ENCODE results near the gene UBE2D1.
"Not testable (repeated sequence)": the region's sequence is repeated elsewhere in the genome, so short reads cannot be mapped to it uniquely, and the experiment has no call there.

The UBE2D1 gene

DNA sequence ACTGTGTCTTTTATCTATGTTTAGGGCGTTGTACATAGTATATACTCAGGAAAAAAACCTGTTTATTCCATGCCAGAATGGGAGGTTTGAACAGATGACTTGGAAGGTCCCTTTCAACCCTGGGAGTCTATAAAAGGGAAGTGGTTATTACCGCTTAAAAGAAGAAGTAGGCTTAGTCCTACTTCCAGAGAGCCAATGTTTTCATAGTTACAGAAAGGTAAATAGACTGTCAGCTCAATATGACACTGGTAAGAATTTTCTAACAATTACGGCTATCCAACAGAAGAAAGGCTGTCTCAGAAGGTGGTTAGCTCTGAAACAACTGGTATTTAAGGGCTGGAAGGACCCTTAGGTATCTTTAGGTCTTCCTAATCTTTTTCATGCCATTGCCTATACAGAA is 49.3 kb downstream of the UBE2D1 start:
- peak; percentile 25 for DNase-seq (ENCODE audit: low spot score)

DNA sequence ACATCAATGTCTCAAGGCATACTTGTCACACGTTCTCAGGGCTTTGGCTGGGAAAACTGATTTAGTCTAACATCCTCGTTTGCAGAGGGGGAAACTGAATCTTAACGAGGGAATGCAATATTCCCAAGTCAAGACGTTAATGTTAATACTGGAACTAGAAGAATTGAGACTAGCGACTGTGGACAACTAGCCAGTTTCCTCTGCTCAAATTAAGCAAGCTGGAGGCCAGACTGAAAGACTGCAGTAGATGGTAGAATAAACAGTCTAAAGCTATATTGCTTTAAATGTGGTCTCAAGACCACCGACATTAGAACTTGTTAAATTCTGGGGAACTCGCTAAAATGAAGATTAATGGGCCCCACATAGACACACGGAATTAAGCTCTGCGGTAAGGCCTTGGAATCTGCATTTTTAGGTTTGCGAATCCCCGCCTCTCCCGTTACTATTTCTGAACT is 49.8 kb downstream of the UBE2D1 start:
- no peak for DNase-seq (ENCODE audit: low spot score)

DNA sequence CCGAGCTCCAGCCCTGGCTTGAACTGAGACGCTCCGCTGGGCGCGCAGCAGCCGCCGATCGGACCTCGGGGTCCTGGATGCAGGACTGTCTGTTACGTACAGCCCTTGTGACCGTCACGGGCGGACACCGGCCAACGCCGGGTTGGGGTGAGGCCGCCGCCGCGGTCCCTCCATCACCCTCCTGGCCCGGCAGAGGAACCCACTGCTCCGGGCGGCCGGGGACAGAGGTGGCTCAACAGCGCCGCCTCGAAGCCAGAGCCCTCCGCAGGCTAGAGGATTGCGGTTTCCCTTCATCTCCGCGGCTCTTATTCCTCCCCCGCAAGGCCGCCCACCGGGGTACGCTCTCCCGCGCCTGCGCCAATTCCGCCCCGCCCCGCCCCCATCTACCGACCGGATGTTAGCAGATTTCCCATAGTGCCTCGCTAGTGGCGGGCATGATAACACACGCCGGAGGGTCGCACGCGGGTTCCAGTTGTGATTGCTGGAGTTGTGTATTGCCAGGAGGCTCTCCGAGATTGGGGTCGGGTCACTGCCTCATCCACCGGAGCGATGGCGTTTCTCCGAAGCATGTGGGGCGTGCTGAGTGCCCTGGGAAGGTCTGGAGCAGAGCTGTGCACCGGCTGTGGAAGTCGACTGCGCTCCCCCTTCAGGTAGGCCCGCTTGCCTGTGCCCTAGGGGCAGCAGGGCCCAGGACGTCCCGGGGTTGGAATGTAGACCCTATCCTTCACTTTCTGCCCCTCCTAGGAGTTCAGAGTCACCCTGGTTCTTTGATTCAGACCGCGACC is 50.4 kb downstream of the UBE2D1 start, which contains the start of gene TFAM:
Gene TFAM, plus strand, starts transcription at position 412 of the 785 bp plus-strand sequence. Its CDS starts 138 bp downstream, at position 550.
- peak; percentile 95 for DNase-seq (ENCODE audit: low spot score)

DNA sequence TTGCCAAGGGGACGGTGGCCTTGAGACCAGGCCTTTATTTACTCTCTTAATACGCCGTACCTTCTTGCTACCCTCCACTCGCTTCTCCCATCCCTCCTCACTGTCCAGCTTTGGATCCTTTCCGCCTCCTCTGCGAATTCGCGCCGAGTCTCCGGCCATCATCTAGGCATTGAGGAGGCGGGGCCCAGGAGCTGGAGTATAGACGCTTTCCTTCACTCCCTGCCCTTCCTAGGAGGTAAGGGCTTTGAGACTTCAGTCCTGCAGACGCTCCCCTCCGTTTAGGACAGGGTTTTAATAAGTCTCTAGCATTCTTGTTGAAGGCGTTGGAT is 50.9 kb downstream of the UBE2D1 start:
- DNase-seq (ENCODE audit: low spot score) = no peak

DNA sequence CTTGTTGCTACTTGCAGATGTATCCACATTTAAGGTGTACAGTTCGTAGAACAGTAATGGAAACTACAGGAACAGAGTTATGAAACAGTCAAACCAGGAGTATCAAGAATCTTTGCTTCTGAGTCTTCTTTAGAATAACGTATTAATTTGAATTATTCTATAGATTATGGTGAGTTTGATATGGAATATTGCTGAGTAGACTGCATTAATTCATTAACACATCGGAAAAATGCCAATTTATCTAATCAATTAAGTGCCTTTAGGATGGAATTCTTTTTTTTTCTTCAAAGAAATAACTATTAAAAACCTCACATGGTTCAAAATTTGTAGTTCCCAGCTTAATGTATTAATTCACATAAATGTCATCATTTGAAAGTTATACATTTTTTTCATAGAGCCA is 54.2 kb downstream of the UBE2D1 start:
- DNase-seq (ENCODE audit: low spot score) = no peak

DNA sequence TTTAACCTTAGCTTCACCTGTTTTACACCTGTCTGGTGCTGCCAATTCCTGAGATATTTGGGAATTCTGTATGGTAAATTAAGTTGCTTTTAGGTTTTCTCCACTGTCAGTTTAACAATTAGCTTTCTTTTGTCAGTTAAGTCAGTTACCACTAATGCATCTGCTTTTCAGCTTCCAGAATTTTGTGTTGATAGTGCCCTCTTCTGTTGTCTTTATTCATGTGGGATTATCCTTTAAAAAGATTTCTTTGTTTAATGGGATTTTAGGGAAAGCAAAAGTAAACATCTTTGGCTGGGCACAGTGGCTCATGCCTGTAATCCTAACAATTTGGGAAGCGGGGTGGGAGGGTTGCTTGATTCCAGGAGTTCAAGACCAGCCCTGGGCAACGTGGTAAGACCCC is 58.5 kb downstream of the UBE2D1 start:
- no peak for DNase-seq (ENCODE audit: low spot score)

DNA sequence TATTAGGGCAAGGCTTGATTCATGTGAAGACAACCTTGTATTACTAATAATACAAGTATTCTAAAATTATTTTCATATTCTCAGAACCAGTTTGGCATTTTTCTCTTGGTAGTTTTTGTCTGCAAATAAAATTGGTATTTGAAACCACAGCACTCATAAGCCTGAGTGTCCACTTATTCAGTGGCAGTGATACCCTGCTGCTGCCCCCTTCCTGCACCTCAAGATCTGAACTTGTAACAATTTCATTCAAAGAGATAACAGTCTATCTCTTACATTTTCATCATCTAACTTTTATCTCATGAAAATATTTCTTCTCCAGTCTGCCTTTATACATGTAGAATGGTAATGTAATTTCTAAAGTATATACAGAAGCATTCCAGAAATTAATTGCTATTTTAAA is 59.7 kb downstream of the UBE2D1 start:
- no peak for DNase-seq (ENCODE audit: low spot score)

DNA sequence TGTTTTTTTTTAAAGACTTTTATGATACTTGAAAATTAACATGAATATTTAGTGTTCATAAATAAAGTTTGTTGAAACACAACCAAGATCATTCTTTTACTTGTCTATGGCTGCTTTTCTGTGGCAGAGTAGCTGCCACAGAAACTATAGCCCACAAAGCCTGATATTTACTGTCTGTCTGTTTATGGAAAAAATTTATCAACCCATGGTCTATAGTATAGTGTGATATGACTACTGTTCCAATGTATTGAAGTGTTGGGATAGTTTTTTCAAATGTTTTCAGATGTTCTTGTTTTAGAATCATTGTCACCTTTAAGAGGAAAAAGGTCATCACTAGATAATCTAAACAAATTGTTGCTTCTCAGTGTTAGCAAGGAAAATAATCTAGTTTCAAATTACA is 61.3 kb downstream of the UBE2D1 start:
- DNase-seq (ENCODE audit: low spot score) = no peak

DNA sequence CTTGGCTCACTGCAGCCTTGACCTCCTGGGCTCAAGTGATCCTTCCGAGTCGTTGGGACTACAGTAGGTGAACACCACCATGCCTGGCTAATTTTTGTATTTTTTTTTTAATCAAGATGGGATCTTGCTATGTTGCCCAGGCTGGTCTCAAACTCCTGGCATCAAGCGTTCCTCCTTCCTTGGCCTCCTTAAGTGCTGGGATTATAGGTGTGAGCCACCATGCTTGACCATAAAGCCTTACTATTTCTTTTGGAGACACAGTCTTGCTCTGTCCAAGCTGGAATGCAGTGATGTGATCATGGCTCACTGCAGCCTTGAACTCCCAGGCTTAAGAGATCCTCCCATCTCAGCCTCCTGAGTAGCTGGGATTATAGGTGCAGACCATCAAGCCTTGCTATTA is 63.0 kb downstream of the UBE2D1 start:
- DNase-seq (ENCODE audit: low spot score) = no peak

DNA sequence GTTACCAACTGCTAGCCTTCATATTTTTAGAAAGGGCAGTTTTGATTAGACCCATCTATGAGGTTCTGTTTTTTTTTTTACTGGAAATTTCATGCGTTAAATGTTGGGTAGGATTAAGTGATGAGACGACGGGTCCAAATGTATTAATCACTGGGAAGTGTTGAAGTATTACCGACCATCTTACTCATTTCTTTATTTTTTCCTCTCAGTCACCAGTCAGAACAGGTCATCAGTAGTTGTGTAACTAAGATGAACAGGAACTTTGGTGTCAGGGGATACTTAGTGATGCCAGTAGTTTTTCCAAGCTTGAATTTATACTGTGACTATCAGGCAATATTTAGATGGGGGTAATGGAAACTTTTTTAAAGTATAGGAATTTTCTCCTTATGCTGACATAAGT is 64.6 kb downstream of the UBE2D1 start:
- DNase-seq (ENCODE audit: low spot score) = no peak

DNA sequence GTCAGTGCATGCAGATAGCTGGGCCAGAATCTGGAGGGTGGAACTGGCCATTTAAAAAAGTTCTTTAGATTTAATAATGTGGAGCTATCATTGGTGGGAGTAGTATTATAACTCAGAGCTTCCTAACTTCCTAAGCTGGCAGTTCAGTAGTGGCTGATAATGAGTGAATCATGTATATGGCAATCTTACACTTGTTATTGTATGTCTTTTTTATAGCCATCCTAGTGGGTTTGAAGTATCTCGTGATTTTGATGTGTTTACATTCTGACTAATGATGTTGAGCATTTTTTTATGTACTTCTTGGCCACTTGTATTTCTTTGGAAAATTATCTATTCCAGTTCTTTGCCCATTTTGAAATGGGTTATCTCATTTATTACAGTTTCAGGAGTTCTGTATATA is 65.8 kb downstream of the UBE2D1 start:
- no peak for DNase-seq (ENCODE audit: low spot score)

DNA sequence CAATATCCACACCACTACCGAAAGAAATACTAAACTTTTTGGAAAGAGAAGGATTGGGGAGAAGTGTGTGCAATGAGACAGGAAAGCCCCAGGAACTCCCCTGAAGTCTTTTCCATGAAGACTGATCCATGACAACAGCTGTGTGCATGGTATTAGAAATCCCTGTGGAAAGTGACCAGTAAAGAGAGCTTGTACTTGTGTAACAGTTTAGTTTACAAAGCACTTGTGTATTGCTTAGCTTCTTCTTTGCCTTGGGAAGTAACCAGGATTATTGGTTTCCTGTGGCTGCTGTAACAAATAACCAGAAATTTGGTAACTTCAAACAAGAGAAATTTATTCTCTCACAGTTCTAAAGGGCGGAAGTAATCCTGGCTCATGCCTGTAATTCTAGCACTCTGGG is 69.2 kb downstream of the UBE2D1 start:
- DNase-seq (ENCODE audit: low spot score) = no peak

DNA sequence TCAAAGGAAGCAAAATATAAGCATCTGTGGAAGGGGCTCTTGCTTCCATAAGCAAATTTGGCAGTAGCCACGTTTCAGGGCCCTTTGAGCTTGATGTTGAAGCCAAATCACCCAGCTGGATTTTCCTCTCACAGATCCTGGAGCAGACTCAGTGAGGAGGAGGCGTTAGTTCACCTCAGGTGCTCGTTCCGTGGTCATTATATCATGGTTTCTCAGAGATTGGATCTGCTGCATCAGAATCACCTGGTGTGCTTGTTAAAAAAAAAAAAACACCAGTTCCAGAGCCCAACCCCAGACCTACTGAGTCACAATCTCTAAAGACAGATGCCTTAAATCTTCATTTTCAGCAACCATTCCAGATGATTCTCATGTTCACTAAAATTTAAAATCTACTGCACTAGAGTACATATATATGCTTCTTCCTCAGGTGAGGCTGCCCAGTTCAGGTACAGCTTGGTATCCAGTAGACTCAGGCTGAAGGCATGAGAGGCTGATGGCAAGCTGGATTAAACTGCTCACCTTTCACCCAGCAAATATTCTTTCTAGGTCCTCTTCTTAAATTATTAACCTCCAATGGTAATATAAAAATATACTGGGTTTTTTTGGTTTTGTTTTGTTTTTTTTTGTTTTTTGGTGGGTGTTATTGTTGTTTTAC is 75.3 kb downstream of the UBE2D1 start:
- DNase-seq (ENCODE audit: low spot score) = no peak

DNA sequence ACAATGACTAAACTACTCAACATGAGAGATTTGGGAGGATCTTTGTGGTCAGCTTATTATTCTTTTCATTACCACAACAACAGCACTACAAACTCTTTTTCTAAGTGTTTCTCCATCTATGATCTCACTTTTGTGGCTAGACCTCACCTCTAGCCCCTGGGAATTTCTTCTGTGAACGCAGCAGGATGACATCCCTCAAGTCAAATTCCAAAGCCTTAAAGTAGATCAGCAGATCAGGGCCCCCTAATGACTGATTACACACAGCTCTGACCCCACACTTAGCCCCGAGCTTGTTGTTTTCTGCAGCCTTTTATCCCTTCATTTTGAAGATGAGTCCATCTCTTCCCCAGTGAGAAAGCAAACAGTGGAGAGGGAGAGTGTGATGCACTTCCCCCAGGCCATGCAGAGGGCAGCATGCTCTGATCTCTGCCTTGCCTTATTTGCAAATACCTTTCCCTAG is 77.7 kb downstream of the UBE2D1 start:
- DNase-seq (ENCODE audit: low spot score) = no peak

DNA sequence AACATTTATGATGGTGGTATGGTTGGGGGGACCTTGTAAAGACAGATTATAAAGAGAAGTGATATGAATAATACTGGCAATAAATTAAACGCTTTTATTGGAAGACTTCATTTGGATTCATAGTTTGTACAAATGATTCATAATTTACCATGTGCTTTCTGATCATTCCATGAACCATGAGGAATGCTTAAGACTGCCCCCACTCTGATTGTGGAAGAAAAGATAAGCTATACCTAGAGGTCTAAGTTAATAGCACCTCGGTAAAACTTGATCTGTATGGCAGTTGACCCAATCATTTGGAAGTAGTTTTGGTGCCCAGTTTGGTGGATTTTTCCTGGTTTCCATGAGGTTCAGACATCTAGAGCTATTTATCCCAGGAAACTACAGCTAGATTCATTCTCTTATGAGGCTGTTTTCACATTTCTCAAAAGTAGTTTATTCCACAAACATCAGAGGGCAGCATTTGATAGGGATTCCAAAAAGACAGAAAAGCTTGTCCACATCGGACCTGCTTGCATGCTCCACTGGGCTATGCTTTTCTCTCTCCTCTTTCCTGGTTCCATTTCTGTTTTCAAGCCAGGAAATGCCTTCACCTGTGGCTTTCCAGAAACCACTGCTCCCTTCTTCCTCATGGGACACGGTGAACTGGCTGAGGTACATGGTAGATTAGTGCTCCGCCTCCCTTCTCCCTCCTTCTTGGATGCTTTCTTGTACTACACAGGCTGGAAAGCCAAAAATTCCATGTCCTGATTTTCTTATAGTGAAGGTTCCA is 79.7 kb downstream of the UBE2D1 start:
- no peak for DNase-seq (ENCODE audit: low spot score)

DNA sequence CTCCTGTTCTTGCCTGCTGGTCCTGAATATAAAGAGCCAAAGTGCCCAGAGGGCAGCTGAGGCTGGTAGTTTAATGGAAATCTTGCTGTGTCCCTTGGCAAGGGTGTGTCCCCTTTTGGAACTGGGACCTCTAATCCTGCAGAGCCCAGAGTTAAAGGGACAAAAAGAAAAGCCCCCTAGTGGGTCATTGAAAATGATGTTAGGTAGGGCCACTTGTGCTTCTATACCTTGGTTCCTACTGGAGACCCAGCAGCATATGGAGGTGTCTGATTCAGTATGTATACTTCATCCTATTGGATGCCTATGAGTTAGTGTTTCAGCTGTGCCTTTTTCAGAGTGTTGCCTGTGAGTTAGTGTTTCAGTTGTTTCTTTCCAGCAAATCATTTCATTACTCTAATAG is 81.0 kb downstream of the UBE2D1 start:
- no peak for DNase-seq (ENCODE audit: low spot score)

DNA sequence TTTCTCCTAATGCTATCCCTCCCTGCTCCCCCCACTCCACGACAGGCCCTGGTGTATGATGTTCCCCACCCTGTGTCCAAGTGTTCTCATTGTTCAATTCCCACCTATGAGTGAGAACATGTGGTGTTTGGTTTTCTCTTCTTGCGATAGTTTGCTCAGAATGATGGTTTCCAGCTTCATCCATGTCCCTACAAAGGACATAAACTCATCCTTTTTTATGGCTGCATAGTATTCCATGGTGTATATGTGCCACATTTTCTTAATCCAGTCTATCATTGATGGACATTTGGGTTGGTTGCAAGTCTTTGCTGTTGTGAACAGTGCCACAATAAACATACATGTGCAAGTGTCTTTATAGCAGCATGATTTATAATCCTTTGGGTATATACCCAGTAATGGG is 83.1 kb downstream of the UBE2D1 start:
- DNase-seq (ENCODE audit: low spot score) = not testable (repeated sequence)
